ENCODE measurements around the gene GFPT1. TPM values are rescaled to one million over a fixed set of nuclear protein-coding genes. Genes with fewer than 3 reads are reported as not detected.

Gene GFPT1
- polyA plus RNA-seq, 1 donor (not counting 4 experiments of a cell fraction or from before 2014, with no cell fraction given) = 12.9 TPM

- TF ChIP-seq, protein P1, sequence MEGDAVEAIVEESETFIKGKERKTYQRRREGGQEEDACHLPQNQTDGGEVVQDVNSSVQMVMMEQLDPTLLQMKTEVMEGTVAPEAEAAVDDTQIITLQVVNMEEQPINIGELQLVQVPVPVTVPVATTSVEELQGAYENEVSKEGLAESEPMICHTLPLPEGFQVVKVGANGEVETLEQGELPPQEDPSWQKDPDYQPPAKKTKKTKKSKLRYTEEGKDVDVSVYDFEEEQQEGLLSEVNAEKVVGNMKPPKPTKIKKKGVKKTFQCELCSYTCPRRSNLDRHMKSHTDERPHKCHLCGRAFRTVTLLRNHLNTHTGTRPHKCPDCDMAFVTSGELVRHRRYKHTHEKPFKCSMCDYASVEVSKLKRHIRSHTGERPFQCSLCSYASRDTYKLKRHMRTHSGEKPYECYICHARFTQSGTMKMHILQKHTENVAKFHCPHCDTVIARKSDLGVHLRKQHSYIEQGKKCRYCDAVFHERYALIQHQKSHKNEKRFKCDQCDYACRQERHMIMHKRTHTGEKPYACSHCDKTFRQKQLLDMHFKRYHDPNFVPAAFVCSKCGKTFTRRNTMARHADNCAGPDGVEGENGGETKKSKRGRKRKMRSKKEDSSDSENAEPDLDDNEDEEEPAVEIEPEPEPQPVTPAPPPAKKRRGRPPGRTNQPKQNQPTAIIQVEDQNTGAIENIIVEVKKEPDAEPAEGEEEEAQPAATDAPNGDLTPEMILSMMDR (optimal IDR thresholded peaks at IDR 0.05 in 1 of 3, IDR thresholded peaks at IDR 0.05 in 1 of 3, conservative IDR thresholded peaks at IDR 0.05 in 1 of 3; ENCODE audit: extremely low read depth in 1 of 3, insufficient read depth in 2 of 3, low read length in 3 of 3) = no peak
- no peak for TF ChIP-seq EZH2 (IDR thresholded peaks at IDR 0.05; ENCODE audit: low read length)
- Histone ChIP-seq H3K4me1 (ENCODE audit: control insufficient read depth, extremely low read depth, insufficient read depth, low read length) (no peaks in the 10 kb centered on the region), H2AFZ (ENCODE audit: control insufficient read depth, low read length) (no peak overlapping the region), H3K9me3 (ENCODE audit: control insufficient read depth, low read depth, low read length) (no peaks in the 10 kb centered on the region), H3K36me3 (ENCODE audit: control insufficient read depth in 2 of 2, extremely low read depth in 1 of 2, insufficient read depth in 2 of 2, low read length in 2 of 2) (no peaks in the 10 kb centered on the region), H3K9me1 (ENCODE audit: control insufficient read depth, extremely low read depth, insufficient read depth, low read length) (no peaks in the 10 kb centered on the region), H3K4me3 (ENCODE audit: control insufficient read depth in 2 of 3, extremely low read depth in 1 of 3, insufficient read depth in 2 of 3, low read depth in 1 of 3, low read length in 3 of 3) (no peak overlapping the region), H4K20me1 (ENCODE audit: control insufficient read depth, extremely low read depth, insufficient read depth, low read length) (no peaks in the 10 kb centered on the region), H3K9ac (ENCODE audit: control insufficient read depth, extremely low read depth, insufficient read depth, low read length) (no peak overlapping the region), H3K27me3 (ENCODE audit: control insufficient read depth, extremely low read depth, insufficient read depth, low read length) (peaks cover 5% of the 10 kb centered on the region), H3K79me2 (ENCODE audit: control insufficient read depth, insufficient read depth, low read length) (no peaks in the 10 kb centered on the region), H3K4me2 (ENCODE audit: control insufficient read depth, extremely low read depth, insufficient read depth, low read depth, low read length) (no peak overlapping the region), H3K27ac (ENCODE audit: control insufficient read depth, insufficient read depth, low read length) (no peak overlapping the region)
- DNase-seq (ENCODE audit: low read depth, low spot score) (no peak), FAIRE-seq (no peak)
- dilution Hi-C loops (cut with MboI; ENCODE audit: extremely low pct_ligation_motif_present, low sequenced_read_pairs) = no loop called here
Measured at GRCh38 chr2:69272803-69273471, 114.1 kb downstream of the GFPT1 start.

GRCh38 chr2:69271831-69272257, 115.2 kb downstream of the GFPT1 start:
- Histone ChIP-seq H3K4me2 (ENCODE audit: control insufficient read depth, extremely low read depth, insufficient read depth, low read depth, low read length) (no peak overlapping the region), H3K9me3 (ENCODE audit: control insufficient read depth, low read depth, low read length) (no peaks in the 10 kb centered on the region), H2AFZ (ENCODE audit: control insufficient read depth, low read length) (no peak overlapping the region), H3K9ac (ENCODE audit: control insufficient read depth, extremely low read depth, insufficient read depth, low read length) (no peak overlapping the region), H3K79me2 (ENCODE audit: control insufficient read depth, insufficient read depth, low read length) (no peaks in the 10 kb centered on the region), H3K4me3 (ENCODE audit: control insufficient read depth in 2 of 3, extremely low read depth in 1 of 3, insufficient read depth in 2 of 3, low read depth in 1 of 3, low read length in 3 of 3) (no peak overlapping the region), H3K27ac (ENCODE audit: control insufficient read depth, insufficient read depth, low read length) (no peak overlapping the region), H3K27me3 (ENCODE audit: control insufficient read depth, extremely low read depth, insufficient read depth, low read length) (peaks cover 5% of the 10 kb centered on the region), H3K4me1 (ENCODE audit: control insufficient read depth, extremely low read depth, insufficient read depth, low read length) (no peaks in the 10 kb centered on the region), H3K9me1 (ENCODE audit: control insufficient read depth, extremely low read depth, insufficient read depth, low read length) (no peaks in the 10 kb centered on the region), H3K36me3 (ENCODE audit: control insufficient read depth in 2 of 2, extremely low read depth in 1 of 2, insufficient read depth in 2 of 2, low read length in 2 of 2) (no peaks in the 10 kb centered on the region), H4K20me1 (ENCODE audit: control insufficient read depth, extremely low read depth, insufficient read depth, low read length) (no peaks in the 10 kb centered on the region)
- dilution Hi-C loops (cut with MboI; ENCODE audit: extremely low pct_ligation_motif_present, low sequenced_read_pairs) = no loop called here
- TF ChIP-seq EZH2 (IDR thresholded peaks at IDR 0.05; ENCODE audit: low read length) = no peak
- TF ChIP-seq, protein P1 (optimal IDR thresholded peaks at IDR 0.05 in 1 of 3, IDR thresholded peaks at IDR 0.05 in 1 of 3, conservative IDR thresholded peaks at IDR 0.05 in 1 of 3; ENCODE audit: extremely low read depth in 1 of 3, insufficient read depth in 2 of 3, low read length in 3 of 3) = no peak
- no peak for DNase-seq (ENCODE audit: low read depth, low spot score)
- no peak for FAIRE-seq

Small RNA genes within 50 kb of the gene (small RNA-seq; reads per million reads assigned to genes)
- gene RF00019 (ENCODE audit: insufficient read length in 3 of 3, low read depth in 3 of 3, low replicate concordance in 1 of 3) = 0 reads per million in 3 experiments

Other genes with a start within 250 kb of the GFPT1 start
- gene NFU1, start 50.2 kb upstream of the GFPT1 start, polyA plus RNA-seq = 28.0 to 53.7 TPM (median 30.1 TPM) in 3 replicates

Measured in keratinocyte (primary cell).